ENCODE results near the gene ETFRF1.

DNA sequence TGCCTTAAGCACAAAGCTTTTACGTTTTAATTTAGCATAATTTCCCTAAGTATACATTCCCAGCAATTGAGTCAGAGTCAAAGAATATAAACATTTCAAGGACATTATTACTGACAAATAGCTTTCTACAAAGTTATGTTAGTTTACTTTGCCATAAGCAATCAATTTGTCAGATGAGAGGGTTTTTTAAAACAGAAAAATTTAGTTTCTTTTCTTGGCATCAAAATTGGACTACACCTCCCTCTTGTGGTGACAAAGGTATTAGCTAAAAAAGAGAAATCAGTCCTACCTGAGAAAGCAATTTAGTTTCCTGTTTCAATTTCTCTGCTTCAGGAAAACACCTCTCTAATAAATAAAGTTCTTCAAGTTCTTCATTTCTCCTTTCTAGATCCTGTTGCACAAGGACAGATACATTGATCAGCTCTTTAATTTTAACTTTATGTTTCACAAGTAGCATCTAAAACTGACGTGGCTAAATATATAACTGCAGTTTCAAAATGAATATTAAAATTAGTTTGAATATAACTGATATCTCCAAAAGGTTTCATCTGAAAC, 39.9 kb upstream of the ETFRF1 start:
- TF ChIP-seq EZH2 (IDR thresholded peaks at IDR 0.05; ENCODE audit: insufficient read depth, poor library complexity, severe bottlenecking): no peak
- no peak for TF ChIP-seq EZH2phosphoT487 (IDR thresholded peaks at IDR 0.05; ENCODE audit: insufficient read depth, low read depth)

Measured in GM23248 (cell line).